ENCODE results near the gene HRH3.
A peak's percentile ranks its signal among the peaks of the same experiment; 100 is the strongest.

The HRH3 gene

GRCh38 chr20:62186887-62187866 lies 32.9 kb downstream of the HRH3 start:
- peaks cover 59 to 62% of the 10 kb centered on the region in 2 experiments for H3K4me1 ChIP-seq (ENCODE audit: control insufficient read depth in 1 of 2, insufficient read depth in 1 of 2, low read depth in 1 of 2, low read length in 1 of 2)
- peak overlapping the region; percentile 95 for H3K27ac ChIP-seq
- peaks cover 5% of the 10 kb centered on the region for H3K36me3 ChIP-seq
- H3K9me3 ChIP-seq = no peaks in the 10 kb centered on the region
- H3K4me3 ChIP-seq (ENCODE audit: low read depth in 1 of 2, low read length in 1 of 2) = peak overlapping the region in 1 of 2 experiments; percentile 81
- H3K27me3 ChIP-seq = no peaks in the 10 kb centered on the region
- TF ChIP-seq CTCF (IDR thresholded peaks at IDR 0.05) = no peak

- peaks cover 5% of the 10 kb centered on the region for H3K36me3 ChIP-seq
- no peaks in the 10 kb centered on the region for H3K9me3 ChIP-seq
- TF ChIP-seq CTCF (IDR thresholded peaks at IDR 0.05) = no peak
- H3K4me3 ChIP-seq (ENCODE audit: low read depth in 1 of 2, low read length in 1 of 2) = peak overlapping the region; percentile 70 to 81
- H3K27me3 ChIP-seq = no peaks in the 10 kb centered on the region
- peaks cover 65 to 69% of the 10 kb centered on the region in 2 experiments for H3K4me1 ChIP-seq (ENCODE audit: control insufficient read depth in 1 of 2, insufficient read depth in 1 of 2, low read depth in 1 of 2, low read length in 1 of 2)
- peak overlapping the region; percentile 95 for H3K27ac ChIP-seq
Measured at GRCh38 chr20:62186096-62186426, 34.0 kb downstream of the HRH3 start.

GRCh38 chr20:62183426-62184142 lies 36.5 kb downstream of the HRH3 start:
- Histone ChIP-seq H3K4me1 (ENCODE audit: control insufficient read depth in 1 of 2, insufficient read depth in 1 of 2, low read depth in 1 of 2, low read length in 1 of 2) (peaks cover 62 to 66% of the 10 kb centered on the region in 2 experiments), H3K27ac (peak overlapping the region; percentile 95), H3K4me3 (ENCODE audit: low read depth in 1 of 2, low read length in 1 of 2) (peak overlapping the region; percentile 81 to 90), H3K27me3 (no peaks in the 10 kb centered on the region), H3K9me3 (no peaks in the 10 kb centered on the region), H3K36me3 (peaks cover 10% of the 10 kb centered on the region)
- TF ChIP-seq CTCF (IDR thresholded peaks at IDR 0.05) = no peak

GRCh38 chr20:62182469-62183425 lies 37.3 kb downstream of the HRH3 start, which contains the start of gene MTG2:
MTG2 (plus strand) TSS chr20:62183028; CDS start chr20:62193421, 10,393 bp downstream.
- no peaks in the 10 kb centered on the region for H3K9me3 ChIP-seq
- peak within 1 kb of the TSS; percentile 81 to 90 for H3K4me3 ChIP-seq (ENCODE audit: low read depth in 1 of 2, low read length in 1 of 2)
- H3K27me3 ChIP-seq = no peaks in the 10 kb centered on the region
- H3K4me1 ChIP-seq (ENCODE audit: control insufficient read depth in 1 of 2, insufficient read depth in 1 of 2, low read depth in 1 of 2, low read length in 1 of 2) = peaks cover 57 to 58% of the 10 kb centered on the region in 2 experiments
- peaks cover 10% of the 10 kb centered on the region for H3K36me3 ChIP-seq
- TF ChIP-seq CTCF (IDR thresholded peaks at IDR 0.05) = peak; percentile 70
- peak within 1 kb of the TSS; percentile 95 for H3K27ac ChIP-seq

GRCh38 chr20:62181808-62182207 lies 38.3 kb downstream of the HRH3 start:
- no peaks in the 10 kb centered on the region for H3K27me3 ChIP-seq
- TF ChIP-seq CTCF (IDR thresholded peaks at IDR 0.05) = no peak
- peak overlapping the region; percentile 81 to 90 for H3K4me3 ChIP-seq (ENCODE audit: low read depth in 1 of 2, low read length in 1 of 2)
- peak overlapping the region; percentile 95 for H3K27ac ChIP-seq
- no peaks in the 10 kb centered on the region for H3K9me3 ChIP-seq
- H3K36me3 ChIP-seq = peaks cover 10% of the 10 kb centered on the region
- peaks cover 47 to 49% of the 10 kb centered on the region in 2 experiments for H3K4me1 ChIP-seq (ENCODE audit: control insufficient read depth in 1 of 2, insufficient read depth in 1 of 2, low read depth in 1 of 2, low read length in 1 of 2)
